MCF 10A (cell line): Measurements from ENCODE around the gene REXO5. TPM values are rescaled to one million over a fixed set of nuclear protein-coding genes. Genes with fewer than 3 reads are reported as not detected.

Source experiments
- BruUV-seq: library from RNA; stranded (reverse); fragments of 400-500 nt; replicated peaks from 2 replicates; lab custom pipeline; 2021; lab: Mats Ljungman, UMichigan
- CTCF ChIA-PET: fragments of 300-600 bp; sonication (Branson Sonifier 250); formaldehyde crosslinking; extraction: SDS; loops from one replicate; lab custom pipeline; 2021; ENCODE audit warnings: antibody characterized with exemption, inconsistent platforms; lab: Yijun Ruan, JAX
- POLR2A ChIA-PET: fragments of 300-600, 350-650 bp; sonication (Branson Sonifier 250); formaldehyde crosslinking; extraction: SDS; loops from one replicate; lab custom pipeline; 2020; ENCODE audit warnings: antibody characterized with exemption, inconsistent platforms; lab: Yijun Ruan, JAX
- DNase-seq: peaks from one replicate; pipeline ENCODE4 v3.0.0-alpha.2; 2018; ENCODE audit not compliant: unreplicated experiment
- H3K27ac Mint-ChIP-seq: one replicate; pipeline ENCODE4 v1.8.0; 2022; ENCODE audit warnings: mild to moderate bottlenecking, low read depth, mixed read lengths; ENCODE audit not compliant: unreplicated experiment
- H3K27me3 Mint-ChIP-seq: one replicate; pipeline ENCODE4 v1.8.0; 2022; ENCODE audit warnings: mixed read lengths; ENCODE audit not compliant: insufficient read depth, unreplicated experiment
- H3K36me3 Mint-ChIP-seq: one replicate; pipeline ENCODE4 v1.8.0; 2022; ENCODE audit warnings: mild to moderate bottlenecking, moderate library complexity, mixed read lengths; ENCODE audit not compliant: insufficient read depth, unreplicated experiment
- H3K4me1 Mint-ChIP-seq: one replicate; pipeline ENCODE4 v1.8.0; 2022; ENCODE audit warnings: mixed read lengths; ENCODE audit not compliant: insufficient read depth, unreplicated experiment
- H3K4me3 Mint-ChIP-seq: one replicate; pipeline ENCODE4 v1.8.0; 2022; ENCODE audit warnings: mild to moderate bottlenecking, moderate library complexity, mixed read lengths; ENCODE audit not compliant: unreplicated experiment
- H3K9me3 Mint-ChIP-seq: one replicate; pipeline ENCODE4 v1.8.0; 2022; ENCODE audit warnings: mixed read lengths; ENCODE audit not compliant: unreplicated experiment
- intact Hi-C: fragments of 100-400 bp; cut with micrococcal nuclease; formaldehyde crosslinking; loops from 2 replicates; pipeline ENCODE4 v1.14.1; 2022
- total RNA-seq: library from RNA; stranded (reverse); gene quantifications from 2 replicates; pipeline ENCODE4 v1.2.3, GENCODE V29; 2022
- TF ChIP-seq, protein P1 (sequence below): fragments of 200-600 bp; IDR thresholded peaks from one replicate; pipeline ENCODE4 v1.8.0; 2022; ENCODE audit warnings: antibody characterized with exemption, mild to moderate bottlenecking; ENCODE audit not compliant: unreplicated experiment

The REXO5 gene
- total RNA-seq, 1 experiment from 2014 or later = 6.1 TPM

DNA sequence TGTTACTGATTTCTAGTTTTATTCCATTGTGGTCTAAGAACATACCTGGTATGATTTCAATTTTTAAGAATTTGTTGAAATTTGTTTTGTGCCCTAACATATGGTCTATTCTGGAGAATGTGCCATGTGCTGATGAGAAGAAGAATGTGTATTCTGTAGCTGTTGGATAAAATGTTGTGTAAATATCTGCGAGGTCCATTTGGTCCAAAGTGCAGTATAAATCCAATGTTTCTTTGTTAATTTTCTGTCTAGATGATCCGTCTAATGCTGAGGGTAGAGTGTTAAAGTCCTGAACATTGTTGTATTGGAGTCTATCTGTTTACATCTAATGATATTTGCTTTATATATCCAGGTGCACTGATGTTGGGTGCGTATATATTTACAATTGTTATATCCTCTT is 32.6 kb upstream of the REXO5 start:
- no peak for DNase-seq
- intact Hi-C loops = no loop called here
- TF ChIP-seq, protein P1, sequence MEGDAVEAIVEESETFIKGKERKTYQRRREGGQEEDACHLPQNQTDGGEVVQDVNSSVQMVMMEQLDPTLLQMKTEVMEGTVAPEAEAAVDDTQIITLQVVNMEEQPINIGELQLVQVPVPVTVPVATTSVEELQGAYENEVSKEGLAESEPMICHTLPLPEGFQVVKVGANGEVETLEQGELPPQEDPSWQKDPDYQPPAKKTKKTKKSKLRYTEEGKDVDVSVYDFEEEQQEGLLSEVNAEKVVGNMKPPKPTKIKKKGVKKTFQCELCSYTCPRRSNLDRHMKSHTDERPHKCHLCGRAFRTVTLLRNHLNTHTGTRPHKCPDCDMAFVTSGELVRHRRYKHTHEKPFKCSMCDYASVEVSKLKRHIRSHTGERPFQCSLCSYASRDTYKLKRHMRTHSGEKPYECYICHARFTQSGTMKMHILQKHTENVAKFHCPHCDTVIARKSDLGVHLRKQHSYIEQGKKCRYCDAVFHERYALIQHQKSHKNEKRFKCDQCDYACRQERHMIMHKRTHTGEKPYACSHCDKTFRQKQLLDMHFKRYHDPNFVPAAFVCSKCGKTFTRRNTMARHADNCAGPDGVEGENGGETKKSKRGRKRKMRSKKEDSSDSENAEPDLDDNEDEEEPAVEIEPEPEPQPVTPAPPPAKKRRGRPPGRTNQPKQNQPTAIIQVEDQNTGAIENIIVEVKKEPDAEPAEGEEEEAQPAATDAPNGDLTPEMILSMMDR = no peak
- Mint-ChIP-seq H3K4me3 (no peak overlapping the region), H3K4me1 (no peaks in the 10 kb centered on the region), H3K27me3 (no peaks in the 10 kb centered on the region), H3K27ac (no peak overlapping the region), H3K36me3 (no peaks in the 10 kb centered on the region), H3K9me3 (peaks cover 8% of the 10 kb centered on the region)
- POLR2A ChIA-PET = interaction anchor here (0.7 kb wide), 1 partner anchor 718 kb away, joined by 3 read pairs; no protein-coding TSS in a partner anchor
- BruUV-seq = no TSS peak
- CTCF ChIA-PET = interaction anchor here (0.6 to 1.2 kb wide), 8 partner anchors 9 to 388 kb away, joined by 3 to 4 read pairs (median 3); no protein-coding TSS in a partner anchor

DNA sequence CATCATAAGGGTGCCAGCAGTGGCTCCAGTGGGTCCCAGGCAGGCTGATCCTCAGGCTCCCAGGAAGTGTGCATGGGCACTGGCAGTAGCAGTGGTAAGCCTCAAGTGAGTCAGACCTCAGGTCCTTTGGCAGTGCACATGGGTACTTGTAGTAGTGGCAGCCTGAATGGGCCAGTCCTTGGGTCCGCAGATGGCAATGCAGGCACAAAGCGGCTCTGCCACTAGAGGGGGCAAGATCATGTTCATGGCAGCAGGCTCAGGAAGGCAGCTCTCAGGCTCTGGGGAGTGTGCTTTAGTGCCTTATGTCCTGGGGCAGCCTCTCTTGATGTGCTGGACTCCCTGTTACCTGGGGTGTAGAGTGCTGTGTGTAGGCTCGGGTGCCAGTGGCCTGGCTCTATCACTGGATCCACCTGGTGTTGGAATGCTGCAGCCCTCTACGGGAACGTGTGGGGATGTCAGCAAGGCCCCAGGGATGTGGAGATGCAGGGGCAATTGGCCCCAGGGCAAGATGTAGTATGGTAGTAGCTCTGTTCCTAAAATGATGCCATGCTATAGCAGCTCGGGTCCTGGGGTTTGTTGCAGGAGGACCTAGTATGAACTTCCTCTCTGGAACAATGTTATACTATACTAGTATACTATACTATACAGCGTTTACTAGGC is 31.5 kb upstream of the REXO5 start:
- CTCF ChIA-PET = interaction anchor here (0.6 to 1.2 kb wide), 6 partner anchors 10 to 1559 kb away, joined by 3 to 5 read pairs (median 4); no protein-coding TSS in a partner anchor
- no peaks in the 10 kb centered on the region for H3K27me3 Mint-ChIP-seq
- peaks cover 8% of the 10 kb centered on the region for H3K9me3 Mint-ChIP-seq
- BruUV-seq = no TSS peak
- POLR2A ChIA-PET = no interaction called here
- H3K4me1 Mint-ChIP-seq = no peaks in the 10 kb centered on the region
- no peak overlapping the region for H3K4me3 Mint-ChIP-seq
- H3K36me3 Mint-ChIP-seq = no peaks in the 10 kb centered on the region
- peak; percentile 81 for DNase-seq
- H3K27ac Mint-ChIP-seq = no peak overlapping the region
- TF ChIP-seq, protein P1 = peak; percentile 66
- intact Hi-C loops = no loop called here

DNA sequence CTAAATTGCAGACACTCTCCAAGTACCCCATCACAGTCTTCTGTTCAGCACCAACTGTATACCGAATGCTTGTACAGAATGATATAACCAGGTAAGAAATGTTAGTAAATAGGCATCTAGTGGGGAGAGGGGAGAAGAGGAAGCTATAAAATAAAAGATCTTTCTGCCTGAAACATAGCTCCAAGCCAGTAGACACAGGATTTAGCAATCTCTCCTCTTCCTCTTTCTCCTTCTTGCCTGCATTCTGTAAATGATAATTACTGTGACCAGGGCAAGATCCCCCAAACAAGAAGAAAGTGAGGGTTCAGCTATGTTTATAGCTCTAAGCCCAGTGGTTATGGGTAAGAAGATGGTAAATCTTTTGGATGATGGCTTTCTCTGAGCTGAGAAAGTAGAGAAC is 24.6 kb upstream of the REXO5 start:
- H3K27me3 Mint-ChIP-seq = no peaks in the 10 kb centered on the region
- no peak for DNase-seq
- no peaks in the 10 kb centered on the region for H3K9me3 Mint-ChIP-seq
- intact Hi-C loops = no loop called here
- H3K36me3 Mint-ChIP-seq = peaks cover 6% of the 10 kb centered on the region
- H3K4me3 Mint-ChIP-seq = no peak overlapping the region
- no TSS peak for BruUV-seq
- TF ChIP-seq, protein P1 = no peak
- CTCF ChIA-PET = no interaction called here
- POLR2A ChIA-PET = no interaction called here
- no peaks in the 10 kb centered on the region for H3K4me1 Mint-ChIP-seq
- H3K27ac Mint-ChIP-seq = no peak overlapping the region

DNA sequence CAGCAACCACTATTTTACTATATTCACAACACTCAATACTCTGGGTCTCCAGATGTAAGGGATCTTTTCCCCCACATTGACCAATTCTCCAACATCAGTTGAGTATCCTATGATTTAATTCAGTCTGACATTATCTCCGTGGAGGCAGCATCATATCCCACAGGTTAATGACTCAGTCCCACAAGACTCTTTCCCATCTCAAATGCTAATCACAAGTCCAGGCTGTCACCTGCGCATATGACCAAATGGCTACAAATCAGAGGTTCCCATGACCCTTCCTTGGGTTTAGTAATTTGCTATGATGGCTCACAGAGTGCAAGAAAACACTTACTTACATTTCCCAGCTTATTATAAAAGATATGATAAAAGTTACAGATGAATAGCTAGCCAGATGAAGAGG is 23.9 kb upstream of the REXO5 start:
- Mint-ChIP-seq H3K9me3 (no peaks in the 10 kb centered on the region), H3K27ac (no peak overlapping the region), H3K27me3 (no peaks in the 10 kb centered on the region), H3K36me3 (peaks cover 6% of the 10 kb centered on the region), H3K4me1 (no peaks in the 10 kb centered on the region), H3K4me3 (no peak overlapping the region)
- TF ChIP-seq, protein P1 = no peak
- intact Hi-C loops = no loop called here
- DNase-seq = no peak
- ChIA-PET CTCF (interaction anchor here (0.6 to 1.0 kb wide), 2 partner anchors 9 to 533 kb away, joined by 3 to 5 read pairs; no protein-coding TSS in a partner anchor), POLR2A (no interaction called here)
- BruUV-seq = no TSS peak
